Measurements from ENCODE around the gene SLC13A3. TPM values are rescaled to one million over a fixed set of nuclear protein-coding genes. Genes with fewer than 3 reads are reported as not detected.

Gene SLC13A3
- total RNA-seq, 4 donors from 2014 or later = 0.34 to 1.5 (median 1.0) TPM

DNA sequence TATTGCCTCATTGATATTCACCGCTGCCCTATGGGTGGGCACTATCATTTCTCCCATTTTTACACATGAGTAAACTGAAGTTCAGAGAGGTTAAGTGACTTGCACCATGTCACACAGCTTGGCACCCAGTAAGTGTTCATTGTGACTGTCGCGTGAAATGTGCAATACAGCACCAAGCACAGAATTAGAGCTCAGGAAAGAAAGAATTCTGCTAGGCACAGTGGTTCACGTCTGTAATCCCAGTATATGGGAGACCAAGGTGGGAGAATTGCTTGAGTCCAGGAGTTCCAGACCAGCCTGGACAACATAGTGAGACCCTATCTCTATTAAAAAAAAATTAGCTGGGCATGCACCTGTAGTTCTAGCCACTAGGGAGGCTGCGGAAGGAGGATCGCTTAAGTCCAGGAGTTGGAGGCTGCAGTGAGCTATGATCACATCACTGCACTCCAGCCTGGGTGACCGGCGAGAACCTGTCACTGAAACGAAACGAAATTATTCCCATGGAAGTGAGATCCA is 626 bp downstream of the SLC13A3 start:
- peaks cover 0 to 7% (median 0%) of the 10 kb centered on the region in 3 donors for H3K4me1 ChIP-seq
- no peak overlapping the region for H3K4me3 ChIP-seq
- H3K27ac ChIP-seq = no peak overlapping the region
- peaks cover 0 to 48% (median 0%) of the 10 kb centered on the region in 4 donors for H3K27me3 ChIP-seq
- 78 to 82% methylated on average over 10 of the region's 10 CpGs for WGBS, 2 donors
- intact Hi-C loops (cut with DNase I) = no loop called here
- TF ChIP-seq POLR2A (IDR thresholded peaks at IDR 0.05) (no peak), CTCF (IDR thresholded peaks at IDR 0.05) (no peak)
- DNase-seq = no peak
- no peaks in the 10 kb centered on the region for H3K9me3 ChIP-seq
- H3K36me3 ChIP-seq = no peaks in the 10 kb centered on the region

GRCh38 chr20:46649965-46650542 is 1.2 kb downstream of the SLC13A3 start:
- 93 to 97% methylated on average over 6 to 9 of the region's 9 CpGs for WGBS, 2 donors
- Histone ChIP-seq H3K27me3 (peaks cover 0 to 48% (median 0%) of the 10 kb centered on the region in 4 donors), H3K27ac (no peak overlapping the region), H3K36me3 (no peaks in the 10 kb centered on the region), H3K9me3 (no peaks in the 10 kb centered on the region), H3K4me3 (no peak overlapping the region), H3K4me1 (peaks cover 0 to 7% (median 0%) of the 10 kb centered on the region in 3 donors)
- no peak for TF ChIP-seq CTCF (IDR thresholded peaks at IDR 0.05)
- TF ChIP-seq POLR2A (IDR thresholded peaks at IDR 0.05) = no peak
- DNase-seq = no peak
- intact Hi-C loops (cut with DNase I) = no loop called here

GRCh38 chr20:46649650-46649949 is 1.7 kb downstream of the SLC13A3 start:
- TF ChIP-seq POLR2A (IDR thresholded peaks at IDR 0.05) = no peak
- no peak for TF ChIP-seq CTCF (IDR thresholded peaks at IDR 0.05)
- intact Hi-C loops (cut with DNase I) = no loop called here
- H3K4me3 ChIP-seq = no peak overlapping the region
- H3K36me3 ChIP-seq = no peaks in the 10 kb centered on the region
- peaks cover 0 to 47% (median 0%) of the 10 kb centered on the region in 4 donors for H3K27me3 ChIP-seq
- peaks cover 0 to 7% (median 0%) of the 10 kb centered on the region in 3 donors for H3K4me1 ChIP-seq
- WGBS, 2 donors = 62 to 70% methylated on average over 3 of the region's 3 CpGs
- no peaks in the 10 kb centered on the region for H3K9me3 ChIP-seq
- no peak overlapping the region for H3K27ac ChIP-seq
- no peak for DNase-seq

- Histone ChIP-seq H3K4me1 (peaks cover 0 to 7% (median 0%) of the 10 kb centered on the region in 3 donors), H3K4me3 (no peak overlapping the region), H3K36me3 (no peaks in the 10 kb centered on the region), H3K27ac (no peak overlapping the region), H3K9me3 (no peaks in the 10 kb centered on the region), H3K27me3 (peaks cover 0 to 42% (median 0%) of the 10 kb centered on the region in 4 donors)
- intact Hi-C loops (cut with DNase I) = no loop called here
- 61 to 79% methylated on average over 5 to 8 of the region's 8 CpGs for WGBS, 2 donors
- TF ChIP-seq POLR2A (IDR thresholded peaks at IDR 0.05) = no peak
- TF ChIP-seq CTCF (IDR thresholded peaks at IDR 0.05) = no peak
- no peak for DNase-seq
Measured at GRCh38 chr20:46648903-46649649, 2.2 kb downstream of the SLC13A3 start.

GRCh38 chr20:46647469-46647868 is 3.8 kb downstream of the SLC13A3 start:
- DNase-seq = no peak
- Histone ChIP-seq H3K4me1 (peaks cover 0 to 7% (median 0%) of the 10 kb centered on the region in 3 donors), H3K27me3 (peaks cover 0 to 36% (median 0%) of the 10 kb centered on the region in 4 donors), H3K27ac (no peak overlapping the region), H3K9me3 (no peaks in the 10 kb centered on the region), H3K36me3 (no peaks in the 10 kb centered on the region), H3K4me3 (no peak overlapping the region)
- 42 to 56% methylated on average over 4 of the region's 4 CpGs for WGBS, 2 donors
- TF ChIP-seq CTCF (IDR thresholded peaks at IDR 0.05) = no peak
- no peak for TF ChIP-seq POLR2A (IDR thresholded peaks at IDR 0.05)
- intact Hi-C loops (cut with DNase I) = no loop called here
